HG02885 (cell line): ENCODE results near the gene GRK1.
A peak's percentile ranks its signal among the peaks of the same experiment; 100 is the strongest.

Source experiments
- ATAC-seq: cut with Tn5 transposase; IDR thresholded peaks from one replicate; pipeline ENCODE4 v1.9.1; 2021; ENCODE audit warnings: mild to moderate bottlenecking; ENCODE audit not compliant: unreplicated experiment, poor library complexity

The GRK1 gene

GRCh38 chr13:113660066-113660465, 7.0 kb upstream of the GRK1 start:
- no peak for ATAC-seq

GRCh38 chr13:113661509-113661908, 5.5 kb upstream of the GRK1 start:
- no peak for ATAC-seq

GRCh38 chr13:113663934-113664333, 3.1 kb upstream of the GRK1 start:
- ATAC-seq, result no peak

GRCh38 chr13:113664751-113665596, 2.0 kb upstream of the GRK1 start:
- ATAC-seq, result no peak

GRCh38 chr13:113665597-113666328, 1.3 kb upstream of the GRK1 start:
- no peak for ATAC-seq

- no peak for ATAC-seq
Observed at GRCh38 chr13:113666329-113666670, 719 bp upstream of the GRK1 start.

- ATAC-seq, result no peak
Observed at GRCh38 chr13:113667771-113668490, 912 bp downstream of the GRK1 start.

GRCh38 chr13:113668491-113668971, 1.5 kb downstream of the GRK1 start:
- no peak for ATAC-seq

- no peak for ATAC-seq
Observed at GRCh38 chr13:113669231-113669754, 2.3 kb downstream of the GRK1 start.

- ATAC-seq, result no peak
Observed at GRCh38 chr13:113669755-113670341, 2.8 kb downstream of the GRK1 start.

- no peak for ATAC-seq
Observed at GRCh38 chr13:113670541-113670940, 3.5 kb downstream of the GRK1 start.

GRCh38 chr13:113671066-113672001, 4.3 kb downstream of the GRK1 start:
- no peak for ATAC-seq

- ATAC-seq, result no peak
Observed at GRCh38 chr13:113672002-113672651, 5.1 kb downstream of the GRK1 start.

- no peak for ATAC-seq
Observed at GRCh38 chr13:113722921-113723320, 55.9 kb downstream of the GRK1 start.

GRCh38 chr13:113723410-113724015, 56.5 kb downstream of the GRK1 start:
- ATAC-seq, result no peak

- ATAC-seq, result no peak
Observed at GRCh38 chr13:113724016-113724758, 57.2 kb downstream of the GRK1 start.

- peak; percentile 85 for ATAC-seq
Observed at GRCh38 chr13:113724780-113725315, 57.8 kb downstream of the GRK1 start.
